NT2/D1 (cell line): Measurements from ENCODE around the gene JAGN1.
"Not testable (repeated sequence)": the region's sequence is repeated elsewhere in the genome, so short reads cannot be mapped to it uniquely, and the experiment has no call there.

Experiments
- DNase-seq: peaks from one replicate; pipeline ENCODE4 v3.0.0-alpha.2; 2011; ENCODE audit warnings: low read depth, low spot score
- H3K27me3 ChIP-seq: 2 replicates; pipeline ENCODE4 v1.6.0; 2011; ENCODE audit warnings: mild to moderate bottlenecking; ENCODE audit not compliant: insufficient read length, insufficient read depth
- H3K36me3 ChIP-seq: 2 replicates; pipeline ENCODE4 v1.6.1; 2011; ENCODE audit warnings: mild to moderate bottlenecking, low read length, mixed read lengths; ENCODE audit not compliant: insufficient read depth, insufficient read length
- H3K4me1 ChIP-seq: 2 replicates; pipeline ENCODE4 v1.5.1; 2011; ENCODE audit not compliant: insufficient read depth, insufficient read length
- H3K4me3 ChIP-seq: 2 replicates; pipeline ENCODE4 v1.5.1; 2011; ENCODE audit warnings: low read depth; ENCODE audit not compliant: insufficient read length
- H3K9ac ChIP-seq: 2 replicates; pipeline ENCODE4 v1.6.0; 2011; ENCODE audit warnings: low read depth; ENCODE audit not compliant: insufficient read length
- H3K9me3 ChIP-seq: 2 replicates; pipeline ENCODE4 v1.5.1; 2011; ENCODE audit warnings: mild to moderate bottlenecking, low read length; ENCODE audit not compliant: insufficient read depth
- SUZ12 ChIP-seq: IDR thresholded peaks from 2 replicates; pipeline ENCODE4 v1.6.1; 2011; ENCODE audit not compliant: insufficient read length, insufficient read depth; ENCODE audit errors: extremely low read depth
- YY1 ChIP-seq: IDR thresholded peaks from 2 replicates; pipeline ENCODE4 v1.6.1; 2011; ENCODE audit not compliant: insufficient read length, insufficient read depth
- ZNF274 ChIP-seq: IDR thresholded peaks from 2 replicates; pipeline ENCODE4 v1.6.1; 2011; ENCODE audit warnings: mild to moderate bottlenecking, low read depth, low read length

Gene JAGN1

DNA sequence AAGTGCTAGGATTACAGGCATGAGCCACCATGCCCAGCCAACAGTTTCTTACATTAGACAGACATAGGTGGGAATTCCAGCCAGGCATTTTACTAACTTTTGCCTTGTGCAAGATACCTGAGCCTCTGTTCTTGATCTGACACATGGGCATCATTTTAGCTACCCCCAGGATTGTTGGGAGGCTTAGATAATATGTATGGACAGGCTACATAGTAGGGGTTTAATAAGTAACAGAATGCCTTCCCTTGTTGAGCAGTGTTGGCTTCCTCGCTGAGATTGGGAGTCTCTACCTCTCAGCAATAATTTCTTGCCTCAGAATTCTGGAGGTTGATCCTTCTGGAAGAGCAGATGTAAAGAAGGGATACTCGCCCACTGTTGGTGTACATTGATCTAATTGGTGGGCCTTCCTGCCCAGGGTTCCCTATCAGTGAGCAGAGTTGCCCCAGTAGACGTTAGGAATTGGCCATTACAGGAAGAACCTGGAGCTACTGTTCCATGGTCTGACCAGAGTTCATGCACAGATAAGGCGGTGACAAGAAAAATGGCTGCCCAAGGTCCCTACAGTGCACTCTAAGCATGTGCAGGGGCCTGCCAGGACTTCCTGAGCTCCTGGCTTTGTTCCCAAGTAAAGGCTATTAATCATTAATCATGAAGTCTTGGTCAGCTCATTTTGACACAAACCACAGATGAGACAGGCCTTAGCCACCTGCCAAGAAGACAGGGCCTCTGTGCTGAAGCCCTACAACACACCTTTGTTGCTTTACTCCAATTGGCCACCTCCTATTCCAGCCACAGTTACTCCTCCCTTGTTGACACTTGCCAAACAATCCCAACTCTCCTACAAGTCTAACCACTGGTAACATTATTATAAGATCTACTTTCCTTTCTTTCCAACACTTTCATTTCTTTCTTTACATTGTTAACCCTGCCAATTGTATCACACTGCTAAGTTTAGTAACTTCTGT lies 7.3 kb downstream of the JAGN1 start:
- TF ChIP-seq YY1, result no peak
- no peak for TF ChIP-seq SUZ12
- TF ChIP-seq ZNF274, result no peak
- Histone ChIP-seq H3K4me1 (peaks cover 6% of the 10 kb centered on the region), H3K9ac (no peak overlapping the region), H3K4me3 (no peak overlapping the region), H3K9me3 (no peaks in the 10 kb centered on the region), H3K36me3 (peaks cover 27% of the 10 kb centered on the region), H3K27me3 (no peaks in the 10 kb centered on the region)
- no peak for DNase-seq

DNA sequence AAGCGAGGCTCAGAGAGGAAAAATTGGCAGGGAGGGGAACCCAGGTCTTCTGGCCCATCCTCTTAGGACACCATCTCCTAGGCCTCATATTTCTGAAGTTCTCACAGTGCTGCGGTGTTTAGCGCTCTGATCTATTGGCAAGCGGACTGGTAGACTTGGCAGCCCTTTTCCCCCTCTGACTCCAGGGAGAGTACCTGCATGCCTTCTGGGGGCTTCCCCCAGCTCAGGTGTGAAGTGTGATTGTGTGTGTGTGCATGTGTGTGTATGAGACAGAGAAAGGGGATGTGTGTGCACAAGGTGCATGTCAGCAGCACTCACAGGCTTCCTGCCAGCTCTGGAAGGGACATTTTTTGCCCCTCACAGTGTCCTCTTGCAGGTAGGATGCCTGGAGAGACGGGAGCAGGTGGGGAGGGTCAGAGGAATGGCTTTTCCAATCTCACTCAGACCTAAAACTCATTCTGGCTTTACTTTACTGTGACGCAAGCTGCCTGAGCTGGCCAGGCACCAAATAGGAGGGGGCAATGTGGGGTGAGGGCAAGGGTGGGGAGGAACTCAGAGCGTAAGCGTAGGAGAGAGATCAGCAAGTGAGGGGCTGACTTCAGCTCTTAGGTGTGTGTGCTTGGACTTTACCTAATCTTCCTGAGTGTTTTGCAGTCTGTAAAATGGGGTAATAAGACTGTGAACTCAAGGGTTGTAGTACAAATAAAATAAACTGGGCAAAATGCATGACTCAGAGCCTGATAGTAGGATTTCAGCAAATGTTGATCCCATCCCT lies 8.2 kb downstream of the JAGN1 start:
- Histone ChIP-seq H3K27me3 (no peaks in the 10 kb centered on the region), H3K4me3 (no peak overlapping the region), H3K9me3 (no peaks in the 10 kb centered on the region), H3K9ac (no peak overlapping the region), H3K36me3 (peaks cover 18% of the 10 kb centered on the region), H3K4me1 (peaks cover 11% of the 10 kb centered on the region)
- no peak for DNase-seq
- no peak for TF ChIP-seq YY1
- TF ChIP-seq SUZ12, result no peak
- no peak for TF ChIP-seq ZNF274

DNA sequence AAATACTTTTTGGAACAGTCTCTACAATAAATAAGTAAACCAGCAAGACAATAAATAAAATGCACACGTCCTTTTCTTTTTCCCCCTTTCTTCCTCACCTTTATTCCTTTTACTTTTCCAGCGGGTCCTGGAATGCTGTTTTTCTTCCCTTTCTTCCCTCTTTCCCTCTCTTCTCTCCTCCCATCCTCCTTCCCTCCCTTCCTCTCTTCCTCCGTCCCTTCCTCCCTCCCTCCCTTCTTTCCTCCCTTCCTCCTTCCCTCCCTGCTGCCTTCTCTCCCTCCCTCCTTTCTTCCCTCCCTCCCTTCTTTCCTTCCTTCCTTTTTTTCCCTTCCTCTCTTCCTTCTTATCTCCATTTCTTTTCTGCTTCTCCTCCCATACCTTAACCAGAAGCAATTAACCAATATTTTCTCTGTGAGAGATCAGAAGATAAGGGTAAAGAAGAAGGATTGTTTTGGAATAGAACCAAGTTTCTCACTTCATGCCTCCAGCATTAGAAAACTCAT lies 8.9 kb downstream of the JAGN1 start:
- Histone ChIP-seq H3K4me1 (peaks cover 11% of the 10 kb centered on the region), H3K9me3 (no peaks in the 10 kb centered on the region), H3K36me3 (peaks cover 13% of the 10 kb centered on the region), H3K27me3 (no peaks in the 10 kb centered on the region), H3K9ac (no peak overlapping the region), H3K4me3 (no peak overlapping the region)
- TF ChIP-seq YY1 (no peak), SUZ12 (no peak), ZNF274 (no peak)
- DNase-seq, result no peak

DNA sequence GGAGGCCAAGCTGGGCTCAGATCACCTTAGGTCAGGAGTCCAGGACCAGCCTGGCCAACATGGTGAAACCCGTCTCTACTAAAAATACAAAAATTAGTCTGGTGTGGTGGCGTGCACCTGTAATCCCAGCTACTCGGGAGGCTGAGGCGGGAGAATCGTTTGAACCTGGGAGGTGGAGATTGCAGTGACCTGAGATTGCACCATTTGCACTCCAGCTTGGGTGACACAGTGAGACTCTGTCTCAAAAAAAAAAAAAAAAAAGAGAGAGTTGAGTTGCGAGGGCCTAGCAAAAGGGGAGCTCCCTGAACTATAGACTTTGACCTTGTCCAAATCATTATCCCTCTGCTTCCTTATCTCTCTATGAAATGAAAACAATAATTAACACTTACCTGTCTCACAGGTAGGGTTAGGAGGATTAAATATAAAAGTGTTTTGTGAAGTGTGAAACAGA lies 10.6 kb downstream of the JAGN1 start:
- H3K36me3 ChIP-seq, H3K4me3 ChIP-seq, H3K9ac ChIP-seq, DNase-seq, H3K9me3 ChIP-seq, H3K27me3 ChIP-seq: not testable (repeated sequence)
- peaks cover 11% of the 10 kb centered on the region for H3K4me1 ChIP-seq

DNA sequence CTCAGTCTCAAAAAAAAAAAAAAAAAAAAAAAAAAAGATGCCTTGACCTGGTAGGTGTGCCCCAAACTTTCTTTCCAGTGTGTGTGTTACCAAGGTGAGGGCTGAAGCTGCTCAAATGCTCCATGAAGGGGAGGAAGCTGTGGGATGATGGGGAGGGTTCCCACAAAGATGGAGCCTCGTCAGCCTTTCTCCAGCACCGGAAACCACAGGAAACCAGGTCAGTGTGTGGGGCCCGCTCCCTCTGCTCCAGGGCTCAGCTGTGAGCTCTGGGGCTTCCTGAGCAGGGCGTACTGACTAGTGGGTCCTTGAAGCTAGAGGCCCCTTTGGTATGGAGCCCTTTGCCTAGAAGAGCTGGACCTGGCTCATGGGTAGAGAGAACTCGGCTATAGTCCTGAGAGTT lies 11.6 kb downstream of the JAGN1 start:
- no peaks in the 10 kb centered on the region for H3K9me3 ChIP-seq

DNA sequence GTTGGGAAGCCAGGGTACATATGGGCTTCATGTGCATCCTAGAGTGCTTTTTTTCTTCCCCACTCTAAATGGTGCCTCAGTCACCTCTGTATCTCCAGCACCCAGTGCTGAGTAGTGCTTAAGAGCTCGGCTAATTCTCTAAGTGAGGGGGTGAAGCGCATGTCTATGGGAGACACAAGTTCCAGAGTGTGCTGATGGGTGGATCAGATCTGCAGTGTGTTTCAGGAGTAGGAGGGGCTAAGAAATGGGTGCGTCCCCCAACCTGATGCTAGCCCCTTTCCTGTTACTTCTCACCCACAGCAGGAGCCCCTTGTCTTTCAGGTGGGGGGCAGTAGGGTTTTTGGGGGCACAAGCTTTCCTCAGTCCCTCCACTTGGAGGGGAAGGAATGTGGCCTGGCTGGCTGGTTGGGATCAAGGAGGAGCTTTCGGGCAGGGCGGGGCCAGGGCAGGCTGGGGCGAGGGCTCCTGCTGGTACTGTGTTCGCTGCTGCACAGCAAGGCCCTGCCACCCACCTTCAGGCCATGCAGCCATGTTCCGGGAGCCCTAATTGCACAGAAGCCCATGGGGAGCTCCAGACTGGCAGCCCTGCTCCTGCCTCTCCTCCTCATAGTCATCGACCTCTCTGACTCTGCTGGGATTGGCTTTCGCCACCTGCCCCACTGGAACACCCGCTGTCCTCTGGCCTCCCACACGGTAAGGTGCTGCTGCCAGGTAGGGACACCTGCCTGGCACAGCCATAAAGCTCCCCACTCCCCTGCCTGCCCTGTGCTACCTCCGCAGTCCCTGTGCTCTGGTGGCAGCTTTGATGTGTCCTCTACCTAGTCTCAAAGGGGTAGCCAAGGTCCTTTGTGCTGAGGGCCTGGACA lies 12.2 kb downstream of the JAGN1 start, which contains the start of gene IL17RE:
Gene IL17RE, plus strand, starts transcription at position 477 of the 866 bp plus-strand sequence. Its CDS starts 85 bp downstream, at position 562.
- no peak within 1 kb of the TSS for H3K4me3 ChIP-seq
- H3K9me3 ChIP-seq, result no peaks in the 10 kb centered on the region
- DNase-seq, result no peak
- no peaks in the 10 kb centered on the region for H3K27me3 ChIP-seq
- H3K9ac ChIP-seq, result no peak within 1 kb of the TSS
- H3K36me3 ChIP-seq, result no peaks in the 10 kb centered on the region
- H3K4me1 ChIP-seq, result peaks cover 11% of the 10 kb centered on the region
- no peak for TF ChIP-seq SUZ12
- no peak for TF ChIP-seq ZNF274
- TF ChIP-seq YY1, result no peak

More for the DNA sequence above, 11.6 kb downstream of the JAGN1 start:
- no peaks in the 10 kb centered on the region for H3K27me3 ChIP-seq
- H3K4me3 ChIP-seq, result no peak overlapping the region
- TF ChIP-seq ZNF274 (no peak), YY1 (no peak), SUZ12 (no peak)
- H3K9ac ChIP-seq, result no peak overlapping the region
- DNase-seq, result no peak
- no peaks in the 10 kb centered on the region for H3K36me3 ChIP-seq
- H3K4me1 ChIP-seq, result peaks cover 11% of the 10 kb centered on the region
